GM19467 (cell line): ENCODE measurements around the gene SET.
"Not testable (repeated sequence)": the region's sequence is repeated elsewhere in the genome, so short reads cannot be mapped to it uniquely, and the experiment has no call there.

Experiments used
- ATAC-seq: cut with Tn5 transposase; IDR thresholded peaks from one replicate; pipeline ENCODE4 v1.9.1; 2021; ENCODE audit warnings: mild to moderate bottlenecking, moderate library complexity; ENCODE audit not compliant: unreplicated experiment

Gene SET

DNA sequence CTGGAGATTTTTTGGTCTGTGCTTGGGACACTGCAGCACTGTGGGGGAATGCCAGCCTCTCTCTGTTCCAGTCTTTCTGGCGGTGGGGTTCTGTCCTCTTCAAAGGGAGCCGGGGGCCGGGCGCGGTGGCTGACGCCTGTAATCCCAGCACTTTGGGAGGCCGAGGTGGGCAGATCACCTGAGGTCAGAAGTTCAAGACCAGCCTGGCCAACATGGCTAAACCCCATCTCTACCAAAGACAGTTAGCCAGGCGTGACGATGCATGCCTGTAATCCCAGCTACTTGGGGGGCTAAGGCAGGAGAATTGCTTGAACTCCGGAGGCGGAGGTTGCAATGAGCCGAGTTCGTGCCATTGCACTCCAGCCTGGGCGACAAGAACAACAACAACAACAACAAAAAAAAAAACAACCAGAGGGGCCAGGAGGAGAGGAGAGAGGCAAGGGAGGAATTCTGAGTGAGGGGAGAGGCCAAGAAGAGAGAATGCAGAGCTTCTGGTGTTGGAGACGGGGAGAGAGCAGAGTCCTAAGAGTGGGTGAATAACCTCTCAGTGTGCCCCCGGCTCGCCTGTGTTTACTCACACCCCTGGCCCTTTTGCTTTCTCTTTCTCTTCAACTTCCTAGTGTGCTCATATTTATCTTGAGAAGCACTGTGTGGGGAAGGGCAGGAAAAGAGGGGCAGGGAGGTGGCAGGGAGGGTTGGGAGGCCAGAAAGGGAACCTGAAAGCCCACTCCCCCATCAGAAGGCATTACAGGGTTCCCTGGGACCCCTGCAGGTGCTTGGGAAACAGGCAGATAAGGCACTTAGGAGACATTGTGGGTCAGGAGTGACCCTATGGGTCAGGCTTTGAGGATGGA is 3.2 kb upstream of the SET start:
- no peak for ATAC-seq

DNA sequence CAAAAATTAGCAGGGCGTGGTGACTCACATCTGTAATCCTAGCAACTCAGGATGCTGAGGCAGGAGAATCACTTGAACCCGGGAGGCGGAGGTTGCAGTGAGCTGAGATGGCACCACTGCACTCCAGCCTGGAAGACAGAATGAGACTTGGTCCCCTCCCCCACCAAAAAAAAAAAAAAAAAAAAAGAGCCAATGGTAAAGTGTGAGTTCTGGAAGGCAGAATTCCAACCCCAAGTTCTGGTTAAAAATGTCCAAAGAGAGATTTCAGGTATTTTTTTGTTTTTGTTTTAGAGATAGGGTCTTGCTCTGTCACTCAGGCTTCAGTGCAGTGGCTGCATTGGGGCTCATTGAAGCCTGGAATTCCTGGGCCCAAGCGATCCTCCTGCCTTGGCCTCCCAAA is 1.6 kb upstream of the SET start:
- ATAC-seq, result no peak

GRCh38 chr9:128689293-128689774 is 312 bp downstream of the SET start:
- peak; percentile 20 for ATAC-seq

- no peak for ATAC-seq
Measured at GRCh38 chr9:128689820-128690683, 1.0 kb downstream of the SET start.

DNA sequence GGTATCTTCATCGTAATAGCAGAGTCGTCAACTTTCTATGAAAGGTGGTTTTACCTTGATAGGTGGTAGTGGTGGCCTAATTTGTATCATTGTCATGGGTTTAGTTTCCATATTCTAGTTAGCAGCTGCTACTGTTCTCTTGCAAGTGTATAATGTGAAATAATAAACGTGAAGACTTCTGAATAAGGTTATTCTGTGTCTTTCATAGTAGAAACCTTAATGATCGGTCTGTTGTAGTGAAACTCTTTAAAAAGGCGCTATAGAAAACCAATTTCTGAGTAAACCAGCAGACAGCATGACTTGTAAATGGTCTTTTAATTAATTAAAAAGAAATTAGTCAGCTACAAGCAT is 1.6 kb downstream of the SET start:
- ATAC-seq, result no peak

DNA sequence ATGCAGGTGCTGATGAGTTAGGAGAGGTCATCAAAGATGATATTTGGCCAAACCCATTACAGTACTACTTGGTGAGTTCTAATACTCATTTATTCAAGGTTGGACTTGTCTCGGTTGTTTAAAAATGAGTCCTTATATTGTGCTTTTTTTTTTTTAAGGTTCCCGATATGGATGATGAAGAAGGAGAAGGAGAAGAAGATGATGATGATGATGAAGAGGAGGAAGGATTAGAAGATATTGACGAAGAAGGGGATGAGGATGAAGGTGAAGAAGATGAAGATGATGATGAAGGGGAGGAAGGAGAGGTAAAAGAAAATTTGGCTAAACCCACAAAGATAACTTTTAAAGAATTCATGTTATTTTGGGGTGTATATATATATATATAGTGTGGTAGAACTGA is 4.7 kb downstream of the SET start:
- ATAC-seq, result not testable (repeated sequence)

DNA sequence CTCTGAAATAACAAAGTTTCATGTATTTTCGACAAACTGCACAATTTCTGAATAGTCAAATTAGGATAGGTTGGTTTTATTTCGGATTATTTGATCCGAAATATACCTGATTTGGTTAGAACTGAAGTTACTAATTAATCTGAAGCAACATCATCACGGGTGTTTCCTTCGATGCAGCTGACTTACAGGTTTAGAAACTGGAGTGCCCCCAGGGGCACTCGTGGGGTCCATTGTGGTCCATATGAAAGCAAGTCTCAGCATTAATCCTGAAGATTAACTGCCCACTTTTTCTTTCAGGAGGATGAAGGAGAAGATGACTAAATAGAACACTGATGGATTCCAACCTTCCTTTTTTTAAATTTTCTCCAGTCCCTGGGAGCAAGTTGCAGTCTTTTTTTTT is 5.3 kb downstream of the SET start:
- ATAC-seq, result no peak

DNA sequence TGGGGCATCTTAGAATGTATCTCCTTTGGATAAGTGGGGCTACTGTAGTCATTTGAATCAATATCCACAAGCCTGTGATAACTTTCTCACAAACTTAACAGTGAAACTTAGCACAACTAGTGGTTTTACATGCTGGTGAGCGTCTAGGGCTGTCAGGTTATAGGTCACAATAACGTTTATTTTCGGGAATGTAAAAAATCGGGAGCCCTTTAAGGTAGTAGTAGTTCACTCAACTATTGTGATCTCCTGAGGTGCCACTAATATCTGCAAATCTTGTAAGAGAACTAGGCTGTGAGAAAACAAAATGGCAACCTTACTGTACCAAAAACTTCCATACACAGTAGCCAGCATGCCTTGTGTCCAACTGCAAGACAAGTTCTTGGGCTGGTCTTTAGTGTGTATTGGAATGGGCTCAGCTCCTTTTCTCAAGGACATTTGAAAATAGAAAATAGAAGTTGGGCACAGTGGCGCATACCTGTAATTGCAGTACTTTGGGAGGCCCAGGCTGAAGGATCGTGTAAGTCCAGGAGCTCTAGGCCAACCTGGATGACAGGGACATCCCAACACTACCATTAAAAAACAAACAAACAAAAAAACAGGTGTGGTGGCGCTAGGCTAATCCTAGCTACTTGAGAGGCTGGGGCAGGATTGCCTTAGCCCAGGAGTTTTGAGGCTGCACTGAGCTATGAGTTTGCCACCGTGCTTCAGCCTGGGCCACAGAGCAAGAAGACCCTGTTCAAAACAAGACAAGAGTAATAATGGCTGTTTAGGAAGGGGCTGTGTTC is 8.1 kb downstream of the SET start:
- ATAC-seq, result no peak

DNA sequence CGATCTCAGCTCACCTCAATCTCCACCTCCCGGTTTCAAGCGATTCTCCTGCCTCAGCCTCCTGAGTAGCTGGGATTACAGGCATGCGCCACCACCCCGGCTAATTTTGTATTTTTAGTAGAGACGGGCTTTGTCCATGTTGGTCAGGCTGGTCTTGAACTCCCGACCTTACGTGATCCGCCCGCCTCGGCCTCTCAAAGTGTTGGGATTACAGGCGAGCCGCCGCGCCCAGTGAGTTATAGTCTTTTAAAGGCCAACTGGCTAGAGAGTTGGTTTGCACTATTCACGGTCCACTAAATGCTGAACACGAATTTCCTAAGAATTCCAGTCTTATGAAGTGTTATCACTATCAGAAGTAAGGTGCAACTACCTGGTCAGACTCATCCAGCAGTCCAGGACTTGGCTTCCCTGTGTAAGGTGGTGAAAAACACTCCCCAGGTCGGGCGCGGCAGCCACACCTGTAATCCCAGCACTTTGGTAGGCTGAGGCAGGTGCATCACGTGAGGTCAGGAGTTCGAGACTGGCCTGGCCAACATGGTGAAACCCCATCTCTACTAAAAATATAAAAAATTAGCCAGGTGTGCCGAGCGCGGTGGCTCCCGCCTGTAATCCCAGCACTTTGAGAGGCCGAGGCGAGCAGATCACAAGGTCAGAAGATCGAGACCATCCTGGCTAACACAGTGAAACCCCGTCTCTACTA is 10.2 kb downstream of the SET start:
- ATAC-seq, result not testable (repeated sequence)

GRCh38 chr9:128701227-128701854 is 12.3 kb downstream of the SET start:
- ATAC-seq, result no peak

GRCh38 chr9:128702445-128702948 is 13.5 kb downstream of the SET start, which contains the start of gene PKN3:
Gene PKN3 (plus strand): TSS chr9:128702503. CDS start chr9:128702916, 413 bp downstream.
- ATAC-seq, result peak; percentile 65

DNA sequence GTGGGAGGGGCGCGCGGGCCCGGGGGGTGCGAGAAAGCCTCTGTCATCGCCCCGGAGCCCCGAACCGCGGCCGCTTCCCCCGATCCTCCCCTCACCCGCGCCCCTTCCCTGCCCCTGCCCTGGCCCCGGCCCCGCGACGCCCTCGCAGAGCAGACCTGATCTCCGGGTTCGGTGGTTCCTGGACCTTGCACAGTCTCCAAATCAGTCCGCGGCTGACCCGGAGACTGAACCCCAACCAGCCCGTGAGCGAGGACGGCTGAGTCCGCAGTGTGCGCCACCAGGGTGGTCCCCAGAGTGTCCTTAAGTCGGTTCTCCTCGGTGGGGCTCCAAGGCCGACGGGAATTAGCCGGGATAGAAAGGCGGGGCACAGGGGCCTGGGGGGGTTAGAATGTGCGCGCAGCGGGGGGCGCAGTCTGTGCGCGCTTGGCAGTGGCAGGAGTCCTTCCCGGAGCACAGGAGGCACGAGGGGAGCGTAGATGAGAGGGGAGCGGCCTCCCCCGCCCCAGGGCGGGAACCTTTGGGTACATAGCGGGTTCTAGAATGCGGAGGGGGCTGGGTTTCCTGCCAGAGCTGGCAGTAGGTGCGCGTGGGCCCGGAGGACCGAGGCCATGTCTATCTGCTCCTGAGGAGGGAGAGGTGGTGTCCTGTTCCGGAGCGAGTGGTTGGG is 14.1 kb downstream of the SET start:
- ATAC-seq, result no peak

- no peak for ATAC-seq
Measured at GRCh38 chr9:128703616-128704355, 14.8 kb downstream of the SET start.

GRCh38 chr9:128704356-128704670 is 15.3 kb downstream of the SET start:
- no peak for ATAC-seq

GRCh38 chr9:128705051-128705965 is 16.3 kb downstream of the SET start:
- no peak for ATAC-seq

DNA sequence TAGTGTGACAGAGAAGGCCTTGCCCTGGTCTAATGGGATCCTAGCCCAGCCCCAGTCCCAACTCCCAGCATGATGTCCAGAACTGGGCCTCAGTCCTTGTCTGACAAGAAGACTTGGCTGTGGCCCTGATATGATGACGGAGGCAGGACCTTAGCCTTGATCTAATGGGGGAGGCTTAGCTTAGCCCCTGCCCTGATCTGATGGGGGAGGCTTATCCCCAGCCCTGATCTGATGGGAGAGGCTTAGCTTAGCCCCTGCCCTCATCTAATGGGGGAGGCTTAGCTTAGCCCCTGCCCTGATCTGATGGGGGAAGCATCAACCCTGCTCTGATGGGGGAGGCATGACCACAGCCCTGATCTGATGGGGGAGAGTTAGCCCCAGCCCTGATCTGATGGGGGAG is 17.0 kb downstream of the SET start:
- ATAC-seq, result no peak

DNA sequence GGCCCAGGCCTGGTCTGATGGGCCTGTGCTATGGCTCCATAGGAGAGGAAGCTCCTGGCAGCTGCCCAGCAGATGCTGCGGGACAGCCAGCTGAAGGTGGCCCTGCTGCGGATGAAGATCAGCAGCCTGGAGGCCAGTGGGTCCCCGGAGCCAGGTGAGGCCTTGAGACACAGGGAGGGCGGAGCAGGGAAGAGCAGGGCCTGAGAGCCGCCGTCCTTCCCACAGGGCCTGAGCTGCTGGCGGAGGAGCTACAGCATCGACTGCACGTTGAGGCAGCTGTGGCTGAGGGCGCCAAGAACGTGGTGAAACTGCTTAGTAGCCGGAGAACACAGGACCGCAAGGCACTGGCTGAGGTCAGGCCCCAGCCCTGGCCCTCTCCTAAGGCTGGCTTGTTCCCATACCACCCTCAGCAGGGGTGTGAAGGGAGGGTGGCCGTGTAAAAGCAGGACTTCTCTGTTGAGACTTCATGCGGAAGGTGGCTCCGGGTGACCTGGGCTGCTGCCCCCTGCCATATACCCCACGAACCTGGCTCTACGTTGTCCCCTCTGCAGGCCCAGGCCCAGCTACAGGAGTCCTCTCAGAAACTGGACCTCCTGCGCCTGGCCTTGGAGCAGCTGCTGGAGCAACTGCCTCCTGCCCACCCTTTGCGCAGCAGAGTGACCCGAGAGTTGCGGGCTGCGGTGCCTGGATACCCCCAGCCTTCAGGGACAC is 17.8 kb downstream of the SET start:
- no peak for ATAC-seq
